Neural cell (in vitro differentiated cells): ENCODE results near the gene PBX4. TPM values are rescaled to one million over a fixed set of nuclear protein-coding genes. Genes with fewer than 3 reads are reported as not detected.

ENCODE experiments used
- H2AFZ ChIP-seq: fragments of 200-600, 300-800 bp; sonication (generic), shearing (Covaris generic); 2 replicates; pipeline ENCODE4 v1.6.0; 2014; ENCODE audit warnings: low read depth, mild to moderate bottlenecking, antibody characterized with exemption, low read length, moderate library complexity
- H3F3A ChIP-seq: fragments of 200-600 bp; shearing (Covaris generic); 2 replicates; pipeline ENCODE4 v1.6.1; 2016; ENCODE audit warnings: mild to moderate bottlenecking, moderate library complexity, mixed read lengths, antibody characterized with exemption, low read length; ENCODE audit not compliant: insufficient read depth, poor library complexity, severe bottlenecking
- H3K27ac ChIP-seq: fragments of 200-600, 300-800 bp; sonication (generic), shearing (Covaris generic); 2 replicates; pipeline ENCODE4 v1.5.1; 2014; ENCODE audit warnings: mild to moderate bottlenecking, low read length, moderate library complexity
- H3K27me3 ChIP-seq: fragments of 300-800, 200-600 bp; sonication (generic), shearing (Covaris generic); 2 replicates; pipeline ENCODE4 v1.6.0; 2014; ENCODE audit warnings: mild to moderate bottlenecking, low read depth, low read length, moderate library complexity; ENCODE audit not compliant: insufficient read depth
- H3K36me3 ChIP-seq: fragments of 300-800, 200-600 bp; sonication (generic), shearing (Covaris generic); 2 replicates; pipeline ENCODE4 v1.5.1; 2014; ENCODE audit warnings: mild to moderate bottlenecking, antibody characterized with exemption, low read length, moderate library complexity; ENCODE audit not compliant: insufficient read depth
- H3K4me2 ChIP-seq: fragments of 300-800, 200-600 bp; sonication (generic), shearing (Covaris generic); 2 replicates; pipeline ENCODE4 v1.6.0; 2014; ENCODE audit warnings: mild to moderate bottlenecking, low read length
- H3K4me3 ChIP-seq: fragments of 300-800, 200-600 bp; sonication (generic), shearing (Covaris generic); 2 replicates; pipeline ENCODE4 v1.5.1; 2014; ENCODE audit warnings: mild to moderate bottlenecking, low read length, moderate library complexity
- H3K79me2 ChIP-seq: fragments of 200-600 bp; shearing (Covaris generic); replicated peaks from 2 replicates; pipeline ENCODE4 v1.6.0; 2014; ENCODE audit warnings: mild to moderate bottlenecking, low read length, moderate library complexity; ENCODE audit not compliant: insufficient read depth
- H3K9ac ChIP-seq: fragments of 300-800, 200-600 bp; sonication (generic), shearing (Covaris generic); 2 replicates; pipeline ENCODE4 v1.6.1; 2016; ENCODE audit warnings: mild to moderate bottlenecking, low read length, mixed read lengths
- H3K9me2 ChIP-seq: fragments of 200-600 bp; shearing (Covaris generic); 2 replicates; pipeline ENCODE4 v1.6.1; 2016; ENCODE audit warnings: mild to moderate bottlenecking, low read length, mixed read lengths; ENCODE audit not compliant: insufficient read depth
- H3K9me3 ChIP-seq: fragments of 200-600, 300-800 bp; sonication (generic), shearing (Covaris generic); 2 replicates; pipeline ENCODE4 v1.6.1; 2016; ENCODE audit warnings: mild to moderate bottlenecking, mixed run types, low read length, moderate library complexity, mixed read lengths
- H4K20me1 ChIP-seq: fragments of 200-600 bp; shearing (Covaris generic); 2 replicates; pipeline ENCODE4 v1.6.1; 2016; ENCODE audit warnings: mild to moderate bottlenecking, mixed run types; ENCODE audit not compliant: insufficient read depth
- CTCF ChIP-seq: fragments of 450-650 bp; IDR thresholded peaks from 2 replicates; pipeline ENCODE4 v1.5.1; 2014; ENCODE audit warnings: antibody characterized with exemption, mild to moderate bottlenecking, moderate library complexity; ENCODE audit not compliant: poor library complexity, severe bottlenecking
- EP300 ChIP-seq: fragments of 450-650 bp; conservative IDR thresholded peaks from 2 replicates; pipeline ENCODE4 v1.6.1; 2014; ENCODE audit warnings: antibody characterized with exemption, mild to moderate bottlenecking, moderate library complexity; ENCODE audit not compliant: poor library complexity, severe bottlenecking
- EZH2 ChIP-seq: fragments of 200-600, 300-800 bp; shearing (Covaris generic), sonication (generic); IDR thresholded peaks from 2 replicates; pipeline ENCODE4 v1.6.1; 2014; ENCODE audit warnings: antibody characterized with exemption, low read length, borderline replicate concordance, mild to moderate bottlenecking; ENCODE audit not compliant: insufficient read depth, poor library complexity, severe bottlenecking
- MXI1 ChIP-seq: fragments of 450-650 bp; conservative IDR thresholded peaks from 2 replicates; pipeline ENCODE4 v1.6.1; 2014; ENCODE audit warnings: antibody characterized with exemption, mild to moderate bottlenecking; ENCODE audit not compliant: poor library complexity, severe bottlenecking
- POLR2AphosphoS5 ChIP-seq: IDR thresholded peaks from 2 replicates; pipeline ENCODE4 v1.6.1; 2012
- RAD21 ChIP-seq: fragments of 450-650 bp; conservative IDR thresholded peaks from 2 replicates; pipeline ENCODE4 v1.6.1; 2014; ENCODE audit warnings: antibody characterized with exemption, mild to moderate bottlenecking, moderate library complexity
- REST ChIP-seq: IDR thresholded peaks from 2 replicates; pipeline ENCODE4 v1.6.1; 2012; ENCODE audit warnings: borderline replicate concordance
- SMC3 ChIP-seq: fragments of 450-650 bp; conservative IDR thresholded peaks from 2 replicates; pipeline ENCODE4 v1.6.1; 2014; ENCODE audit warnings: antibody characterized with exemption, mild to moderate bottlenecking, moderate library complexity; ENCODE audit not compliant: poor library complexity
- TAF1 ChIP-seq: IDR thresholded peaks from 2 replicates; pipeline ENCODE4 v1.6.1; 2012; ENCODE audit warnings: low read depth
- polyA plus RNA-seq: library from polyadenylated mRNA; depleted of rRNA; stranded (reverse); fragments of >200 nt; gene quantifications from 2 replicates; pipeline ENCODE4 v1.2.3, GENCODE V29; 2014

Gene PBX4
- polyA plus RNA-seq, 1 donor from 2014 or later, result 7.5 TPM

GRCh38 chr19:19528721-19529490 is 89.6 kb downstream of the PBX4 start, which contains the start of gene YJEFN3:
YJEFN3 (plus strand) TSS chr19:19528911; CDS start chr19:19528933, 22 bp downstream.
- Histone ChIP-seq H4K20me1 (no peaks in the 10 kb centered on the region), H3K27ac (no peak within 1 kb of the TSS), H3K79me2 (no peaks in the 10 kb centered on the region), H3K4me3 (peak within 1 kb of the TSS; percentile 48), H3K9me2 (no peaks in the 10 kb centered on the region), H3K9ac (no peak within 1 kb of the TSS), H3K36me3 (no peaks in the 10 kb centered on the region), H3K27me3 (no peaks in the 10 kb centered on the region), H3K4me2 (no peak within 1 kb of the TSS), H2AFZ (no peak within 1 kb of the TSS), H3K9me3 (no peaks in the 10 kb centered on the region), H3F3A (no peaks in the 10 kb centered on the region)
- TF ChIP-seq CTCF (no peak), EZH2 (no peak)

- Histone ChIP-seq H3K9ac (no peak overlapping the region), H3F3A (no peaks in the 10 kb centered on the region), H3K9me3 (no peaks in the 10 kb centered on the region), H2AFZ (no peak overlapping the region), H3K27me3 (no peaks in the 10 kb centered on the region), H4K20me1 (no peaks in the 10 kb centered on the region), H3K4me3 (no peak overlapping the region), H3K27ac (no peak overlapping the region), H3K79me2 (no peaks in the 10 kb centered on the region), H3K36me3 (no peaks in the 10 kb centered on the region), H3K4me2 (no peak overlapping the region), H3K9me2 (no peaks in the 10 kb centered on the region)
- TF ChIP-seq CTCF (no peak), EZH2 (no peak), REST (no peak), RAD21 (no peak), TAF1 (no peak), SMC3 (no peak), EP300 (no peak), MXI1 (no peak), POLR2AphosphoS5 (no peak)
Measured at GRCh38 chr19:19527674-19528625, 90.5 kb downstream of the PBX4 start.
